Measurements from ENCODE around the gene NEURL4.
A peak's percentile ranks its signal among the peaks of the same experiment; 100 is the strongest.

Gene NEURL4

DNA sequence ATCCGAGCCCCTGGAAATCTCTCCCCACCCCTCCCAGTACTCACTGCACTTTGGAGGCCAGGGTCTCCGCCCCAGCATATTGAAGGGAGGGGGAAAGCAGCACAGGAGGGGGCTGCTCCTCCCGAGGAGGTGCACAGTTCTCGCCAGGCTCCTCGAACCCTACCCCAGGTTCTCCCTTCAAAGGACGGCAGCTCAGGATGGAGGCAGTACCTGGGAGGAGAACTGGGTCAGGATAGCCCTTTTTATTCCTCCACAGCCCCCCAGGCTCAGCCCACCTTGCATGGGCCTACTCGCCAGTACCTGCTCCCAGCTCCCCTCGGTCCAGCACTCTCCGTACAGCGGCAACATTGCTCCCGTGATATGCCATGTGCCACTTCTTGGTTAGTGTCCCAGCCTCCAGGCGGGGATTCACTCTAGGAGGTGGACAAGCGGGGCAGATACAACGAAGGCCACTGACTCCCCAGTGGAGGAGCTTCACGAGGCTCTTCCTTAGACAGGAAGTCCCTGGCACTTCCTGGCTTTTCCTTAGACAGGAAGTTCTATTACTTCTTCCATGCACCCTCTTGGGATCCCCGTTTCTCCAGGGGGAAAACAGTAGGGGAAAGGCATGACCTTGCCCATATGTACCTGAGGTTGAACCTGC, 11.9 kb downstream of the NEURL4 start:
- DNase-seq (ENCODE audit: low spot score) = no peak
- TF ChIP-seq, protein P1, sequence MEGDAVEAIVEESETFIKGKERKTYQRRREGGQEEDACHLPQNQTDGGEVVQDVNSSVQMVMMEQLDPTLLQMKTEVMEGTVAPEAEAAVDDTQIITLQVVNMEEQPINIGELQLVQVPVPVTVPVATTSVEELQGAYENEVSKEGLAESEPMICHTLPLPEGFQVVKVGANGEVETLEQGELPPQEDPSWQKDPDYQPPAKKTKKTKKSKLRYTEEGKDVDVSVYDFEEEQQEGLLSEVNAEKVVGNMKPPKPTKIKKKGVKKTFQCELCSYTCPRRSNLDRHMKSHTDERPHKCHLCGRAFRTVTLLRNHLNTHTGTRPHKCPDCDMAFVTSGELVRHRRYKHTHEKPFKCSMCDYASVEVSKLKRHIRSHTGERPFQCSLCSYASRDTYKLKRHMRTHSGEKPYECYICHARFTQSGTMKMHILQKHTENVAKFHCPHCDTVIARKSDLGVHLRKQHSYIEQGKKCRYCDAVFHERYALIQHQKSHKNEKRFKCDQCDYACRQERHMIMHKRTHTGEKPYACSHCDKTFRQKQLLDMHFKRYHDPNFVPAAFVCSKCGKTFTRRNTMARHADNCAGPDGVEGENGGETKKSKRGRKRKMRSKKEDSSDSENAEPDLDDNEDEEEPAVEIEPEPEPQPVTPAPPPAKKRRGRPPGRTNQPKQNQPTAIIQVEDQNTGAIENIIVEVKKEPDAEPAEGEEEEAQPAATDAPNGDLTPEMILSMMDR (IDR thresholded peaks at IDR 0.05; ENCODE audit: extremely low read depth, missing control alignments) = no peak

DNA sequence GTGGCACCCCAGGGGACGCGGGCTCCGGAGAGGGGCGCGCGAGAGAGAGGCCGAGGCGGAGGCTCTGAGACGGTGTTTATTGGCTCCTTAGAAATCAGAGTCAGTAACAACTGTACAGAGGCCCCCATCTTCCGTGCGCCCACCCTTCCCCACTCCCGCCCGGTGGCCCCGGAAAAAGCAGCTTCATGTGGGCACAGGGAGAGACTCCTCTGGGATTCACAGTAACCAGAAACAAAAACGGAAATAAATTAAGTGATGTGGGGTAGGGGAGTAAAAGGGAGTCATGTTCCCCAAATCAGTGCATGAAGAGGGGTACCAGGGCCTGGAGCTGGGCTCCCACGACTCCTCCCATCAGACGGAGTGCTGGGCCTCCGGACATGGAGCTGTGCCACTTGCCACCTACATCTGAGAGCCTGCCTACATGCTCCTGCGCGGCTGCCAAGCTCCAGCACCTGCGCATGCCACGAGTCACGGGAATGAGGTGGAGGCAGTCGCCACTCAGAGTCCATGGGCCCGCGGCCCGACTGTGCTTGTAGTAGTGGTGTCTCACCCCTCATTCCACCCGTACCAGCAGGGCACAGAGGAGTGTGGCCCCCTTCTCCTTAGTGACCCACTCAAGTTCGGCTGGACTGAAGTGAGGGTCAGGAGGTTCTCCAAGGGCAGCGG, 13.4 kb downstream of the NEURL4 start:
- TF ChIP-seq, protein P1 (IDR thresholded peaks at IDR 0.05; ENCODE audit: extremely low read depth, missing control alignments) = no peak

DNA sequence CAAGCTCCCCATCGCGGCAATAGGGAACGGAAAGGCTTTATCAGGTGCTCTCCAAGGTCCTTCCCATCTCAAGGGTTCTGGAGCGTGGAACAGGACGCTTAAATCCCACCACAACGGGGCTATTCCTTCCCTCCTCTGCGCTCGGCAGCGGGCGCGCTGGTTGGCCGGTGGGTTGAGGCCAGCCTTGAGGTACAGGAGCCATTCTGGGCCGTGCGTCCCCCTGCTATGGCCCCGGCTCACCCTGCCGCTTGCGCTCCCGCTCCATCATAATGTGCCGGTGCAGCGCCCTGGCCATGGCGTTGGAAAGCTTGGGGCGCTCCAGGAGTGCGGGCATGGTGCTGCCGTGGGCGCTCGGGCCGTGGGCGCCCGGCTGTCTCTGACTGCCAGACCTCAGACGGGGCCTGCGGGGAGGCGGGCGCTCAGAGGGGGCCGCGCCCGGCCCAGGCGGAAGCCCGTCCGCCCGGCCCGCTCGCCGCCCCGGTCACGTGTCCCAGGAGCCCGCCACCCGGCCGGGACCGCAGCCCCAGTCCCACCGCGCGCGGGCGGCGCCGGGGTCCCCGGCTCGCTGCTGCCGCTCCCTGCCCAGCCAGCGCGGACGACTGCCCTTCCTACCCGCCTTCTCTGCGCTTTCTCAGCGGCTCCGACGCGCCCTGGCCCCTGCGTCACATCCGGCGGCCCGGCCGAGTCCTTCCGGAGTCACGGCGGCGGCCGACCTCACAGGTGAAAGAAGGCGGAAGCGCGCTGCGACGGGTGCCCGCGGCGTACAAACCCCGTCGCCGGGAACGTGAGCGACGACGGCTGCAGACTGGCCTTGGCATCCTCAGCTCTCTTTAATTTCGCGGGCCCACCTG, 14.2 kb downstream of the NEURL4 start, which contains the start of gene GPS2:
Gene GPS2, minus strand, starts transcription at position 642 of the 851 bp plus-strand sequence. Its CDS starts 308 bp downstream, at position 334.
- TF ChIP-seq, protein P1 (IDR thresholded peaks at IDR 0.05; ENCODE audit: extremely low read depth, missing control alignments) = no peak
- DNase-seq (ENCODE audit: low spot score) = peak; percentile 97

More for the DNA sequence above, 13.4 kb downstream of the NEURL4 start:
- no peak for DNase-seq (ENCODE audit: low spot score)

DNA sequence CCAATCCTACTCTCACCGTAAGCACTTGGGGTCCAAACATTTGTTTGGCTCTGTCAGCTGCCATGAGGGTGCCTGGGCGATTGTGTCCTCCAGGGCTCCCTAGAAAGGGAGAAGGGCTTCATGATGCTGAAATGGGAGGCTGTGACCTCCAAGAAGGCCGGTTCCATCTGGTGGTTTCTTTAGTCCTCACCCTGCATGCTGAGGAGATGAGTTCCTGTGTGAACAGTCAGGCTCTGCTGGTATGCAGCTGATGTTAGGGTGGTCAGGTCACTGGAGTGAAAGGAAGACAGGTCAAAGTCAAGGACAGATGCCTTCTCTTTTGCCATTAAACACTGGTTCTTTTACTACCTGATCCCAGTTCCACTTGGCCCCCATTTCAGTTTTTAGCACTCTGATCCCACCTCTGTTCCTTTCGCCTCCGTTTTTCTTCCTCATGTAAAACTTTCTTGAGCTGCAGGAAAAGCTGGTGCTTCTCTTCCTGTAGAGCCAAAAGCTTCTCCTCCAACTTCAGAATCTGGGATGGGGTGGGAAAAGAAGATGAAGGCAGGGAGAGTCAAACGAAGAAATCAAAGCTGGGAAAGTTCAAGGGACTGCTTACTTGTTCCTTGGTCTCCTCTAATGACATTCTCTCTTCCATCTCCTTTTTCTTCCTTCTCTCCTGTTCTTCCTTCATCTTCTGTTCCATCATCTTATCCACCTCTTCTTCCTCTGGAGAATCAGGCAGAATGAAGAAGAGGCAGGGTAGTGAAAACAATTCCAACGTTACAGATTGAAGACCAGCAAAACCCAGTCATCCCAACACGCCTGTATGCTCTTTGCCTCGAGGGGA, 15.0 kb downstream of the NEURL4 start:
- TF ChIP-seq, protein P1 (IDR thresholded peaks at IDR 0.05; ENCODE audit: extremely low read depth, missing control alignments) = no peak
- no peak for DNase-seq (ENCODE audit: low spot score)

DNA sequence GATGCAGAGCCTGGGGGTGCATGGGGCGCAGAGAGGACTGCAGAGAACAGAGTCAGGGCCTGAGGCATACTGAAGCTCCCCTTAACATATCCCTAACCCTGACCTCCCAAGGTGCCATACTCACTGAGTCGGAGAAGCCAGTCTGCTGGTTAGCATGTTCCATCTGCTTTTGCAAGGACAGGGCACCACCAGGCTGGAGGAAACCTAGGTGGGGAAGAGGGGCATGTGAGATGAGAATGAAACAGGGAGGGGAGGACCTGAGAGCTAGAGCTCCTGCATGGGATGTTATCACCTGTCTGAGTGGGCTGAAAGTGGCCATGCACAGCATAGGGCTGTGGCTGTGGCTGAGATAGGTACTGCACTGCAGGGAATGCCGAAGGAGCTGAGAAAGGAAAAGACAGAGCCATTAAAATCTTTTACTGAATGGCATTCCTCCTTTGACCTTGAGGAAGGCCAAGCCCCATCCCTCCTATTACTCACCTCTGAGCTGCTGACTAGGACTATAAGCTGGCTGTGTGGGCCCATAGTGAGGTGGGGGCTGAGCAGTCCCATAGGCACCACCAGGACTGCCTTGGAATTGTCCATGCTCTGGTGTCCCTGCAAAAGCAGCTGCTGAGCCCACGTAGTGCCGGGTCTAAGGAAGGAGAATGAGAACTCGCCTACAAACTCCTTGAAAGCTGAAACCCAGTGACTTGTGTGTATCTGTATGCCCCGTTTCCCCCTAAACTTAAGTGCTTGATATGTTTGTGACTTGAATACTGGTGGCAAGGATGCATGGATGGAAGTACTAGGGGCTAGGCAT, 15.8 kb downstream of the NEURL4 start:
- no peak for DNase-seq (ENCODE audit: low spot score)
- TF ChIP-seq, protein P1 (IDR thresholded peaks at IDR 0.05; ENCODE audit: extremely low read depth, missing control alignments) = no peak

DNA sequence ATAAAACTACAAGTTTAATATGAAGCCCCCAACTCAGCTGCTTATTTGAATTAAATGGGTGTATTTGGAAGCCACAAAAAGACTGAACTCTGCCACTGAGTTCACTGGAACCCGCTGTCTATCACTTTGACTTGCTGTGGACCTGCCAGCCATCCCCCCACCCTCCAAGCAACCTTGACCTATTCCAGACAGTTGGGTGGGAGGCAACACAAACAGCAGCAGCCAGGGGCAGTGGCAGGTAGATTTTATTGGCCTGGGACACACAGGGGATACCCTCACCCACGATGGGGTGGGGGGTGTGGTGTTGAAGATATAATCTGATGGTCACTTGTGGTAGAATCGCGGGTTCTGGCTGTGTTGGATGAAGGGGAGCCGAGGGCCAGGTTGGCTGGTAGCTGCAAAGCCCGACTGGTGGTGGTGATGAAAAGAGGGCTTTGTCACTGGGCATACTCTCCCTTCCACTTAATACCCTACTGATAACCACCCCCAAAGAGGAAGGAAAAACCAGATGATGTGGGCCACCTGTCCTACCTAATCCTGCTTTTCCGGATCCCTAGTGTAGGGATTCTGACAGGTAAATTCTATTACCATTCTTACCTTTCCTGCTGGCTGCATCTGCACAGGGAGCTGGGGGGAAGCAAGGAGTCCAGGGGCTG, 16.6 kb downstream of the NEURL4 start:
- DNase-seq (ENCODE audit: low spot score) = no peak
- TF ChIP-seq, protein P1 (IDR thresholded peaks at IDR 0.05; ENCODE audit: extremely low read depth, missing control alignments) = no peak
